NAMALWA (cell line): Measurements from ENCODE around the gene OPN4.

Experiments used
- DNase-seq: peaks from one replicate; pipeline ENCODE4 v3.0.0-alpha.2; 2015; ENCODE audit warnings: low spot score

OPN4 gene

GRCh38 chr10:86681047-86681446 is 26.7 kb downstream of the OPN4 start:
- DNase-seq, result no peak

- no peak for DNase-seq
These were observed 27.5 kb downstream of the OPN4 start for GRCh38 chr10:86681722-86682386.

GRCh38 chr10:86682675-86683074 is 28.3 kb downstream of the OPN4 start:
- no peak for DNase-seq

GRCh38 chr10:86684331-86685097 is 30.2 kb downstream of the OPN4 start:
- DNase-seq, result no peak

GRCh38 chr10:86685416-86685815 is 31.1 kb downstream of the OPN4 start:
- no peak for DNase-seq

- DNase-seq, result no peak
These were observed 31.7 kb downstream of the OPN4 start for GRCh38 chr10:86685893-86686632.

GRCh38 chr10:86686972-86687371 is 32.6 kb downstream of the OPN4 start:
- no peak for DNase-seq

GRCh38 chr10:86687750-86688149 is 33.4 kb downstream of the OPN4 start:
- DNase-seq, result no peak

GRCh38 chr10:86688398-86688921 is 34.1 kb downstream of the OPN4 start:
- DNase-seq, result peak; percentile 83

- no peak for DNase-seq
These were observed 34.8 kb downstream of the OPN4 start for GRCh38 chr10:86689146-86689545.

GRCh38 chr10:86690231-86690630 is 35.9 kb downstream of the OPN4 start:
- no peak for DNase-seq

- no peak for DNase-seq
These were observed 36.3 kb downstream of the OPN4 start for GRCh38 chr10:86690657-86691084.

- DNase-seq, result no peak
These were observed 37.1 kb downstream of the OPN4 start for GRCh38 chr10:86691333-86692022.

- DNase-seq, result no peak
These were observed 37.7 kb downstream of the OPN4 start for GRCh38 chr10:86692023-86692514.

- DNase-seq, result no peak
These were observed 38.3 kb downstream of the OPN4 start for GRCh38 chr10:86692664-86693063.

GRCh38 chr10:86693275-86693674 is 38.9 kb downstream of the OPN4 start:
- DNase-seq, result no peak

GRCh38 chr10:86693721-86694369 is 39.5 kb downstream of the OPN4 start:
- peak; percentile 67 for DNase-seq

GRCh38 chr10:86698207-86698940 is 44.0 kb downstream of the OPN4 start:
- no peak for DNase-seq

GRCh38 chr10:86699125-86699524 is 44.8 kb downstream of the OPN4 start:
- no peak for DNase-seq

- DNase-seq, result no peak
These were observed 45.2 kb downstream of the OPN4 start for GRCh38 chr10:86699541-86699940.
